Measurements from ENCODE around the gene ALDH3B1. TPM values are rescaled to one million over a fixed set of nuclear protein-coding genes. Genes with fewer than 3 reads are reported as not detected.

Gene ALDH3B1
- total and polyA plus RNA-seq, 2 donors (not counting 1 experiment from before 2014, with no cell fraction given) = 39.0 to 57.6 TPM

DNA sequence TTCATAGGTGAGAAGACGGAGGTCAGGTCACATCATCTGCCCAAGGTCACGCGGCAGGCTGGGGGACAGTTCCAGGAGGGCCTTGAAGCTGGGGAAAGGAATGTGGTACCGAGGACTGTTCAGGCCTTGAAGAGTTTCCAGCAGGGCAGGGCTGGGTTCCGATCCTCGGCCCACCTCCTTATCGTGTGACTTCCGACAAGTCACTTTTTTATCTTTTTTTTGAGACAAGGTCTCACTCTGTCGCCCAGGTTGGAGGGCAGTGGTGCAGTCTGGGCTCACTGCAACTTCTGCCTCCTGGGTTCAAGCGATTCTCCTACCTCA lies 21.0 kb downstream of the ALDH3B1 start:
- peak overlapping the region; percentile 82 for H3K27ac ChIP-seq (ENCODE audit: insufficient read depth, low read length)
- no peaks in the 10 kb centered on the region for H4K20me1 ChIP-seq (ENCODE audit: control insufficient read depth, extremely low read depth, insufficient read depth, low read length)
- DNase-seq (ENCODE audit: low read depth in 2 of 2) = peak in 1 of 2 donors; percentile 29
- peaks cover 15% of the 10 kb centered on the region for H3K79me2 ChIP-seq (ENCODE audit: control insufficient read depth, insufficient read depth, low read length)
- peak overlapping the region; percentile 97 for H3K4me2 ChIP-seq (ENCODE audit: extremely low read depth, insufficient read depth, low read length)
- H3K4me1 ChIP-seq (ENCODE audit: control insufficient read depth, extremely low read depth, insufficient read depth, low read length) = peaks cover 12% of the 10 kb centered on the region
- TF ChIP-seq EZH2 (IDR thresholded peaks at IDR 0.05; ENCODE audit: low read length, missing control alignments) = no peak
- TF ChIP-seq, protein P1, sequence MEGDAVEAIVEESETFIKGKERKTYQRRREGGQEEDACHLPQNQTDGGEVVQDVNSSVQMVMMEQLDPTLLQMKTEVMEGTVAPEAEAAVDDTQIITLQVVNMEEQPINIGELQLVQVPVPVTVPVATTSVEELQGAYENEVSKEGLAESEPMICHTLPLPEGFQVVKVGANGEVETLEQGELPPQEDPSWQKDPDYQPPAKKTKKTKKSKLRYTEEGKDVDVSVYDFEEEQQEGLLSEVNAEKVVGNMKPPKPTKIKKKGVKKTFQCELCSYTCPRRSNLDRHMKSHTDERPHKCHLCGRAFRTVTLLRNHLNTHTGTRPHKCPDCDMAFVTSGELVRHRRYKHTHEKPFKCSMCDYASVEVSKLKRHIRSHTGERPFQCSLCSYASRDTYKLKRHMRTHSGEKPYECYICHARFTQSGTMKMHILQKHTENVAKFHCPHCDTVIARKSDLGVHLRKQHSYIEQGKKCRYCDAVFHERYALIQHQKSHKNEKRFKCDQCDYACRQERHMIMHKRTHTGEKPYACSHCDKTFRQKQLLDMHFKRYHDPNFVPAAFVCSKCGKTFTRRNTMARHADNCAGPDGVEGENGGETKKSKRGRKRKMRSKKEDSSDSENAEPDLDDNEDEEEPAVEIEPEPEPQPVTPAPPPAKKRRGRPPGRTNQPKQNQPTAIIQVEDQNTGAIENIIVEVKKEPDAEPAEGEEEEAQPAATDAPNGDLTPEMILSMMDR (conservative IDR thresholded peaks at IDR 0.05 in 1 of 2, IDR thresholded peaks at IDR 0.05 in 1 of 2; ENCODE audit: low read depth in 1 of 2, low read length in 2 of 2) = no peak
- H2AFZ ChIP-seq (ENCODE audit: low read length) = peak overlapping the region; percentile 94
- no peaks in the 10 kb centered on the region for H3K9me3 ChIP-seq (ENCODE audit: control insufficient read depth, insufficient read depth, low read depth, low read length)
- peak overlapping the region; percentile 70 to 98 (median 92) for H3K4me3 ChIP-seq (replicated peaks in 1 of 4; ENCODE audit: control extremely low read depth in 1 of 4, insufficient read depth in 1 of 4, low read depth in 3 of 4, low read length in 4 of 4)
- peak overlapping the region; percentile 83 for H3K9ac ChIP-seq (ENCODE audit: insufficient read depth, low read length)
- H3K27me3 ChIP-seq (ENCODE audit: control insufficient read depth, insufficient read depth, low read length) = no peaks in the 10 kb centered on the region
- peaks cover 7% of the 10 kb centered on the region for H3K36me3 ChIP-seq (ENCODE audit: control insufficient read depth, insufficient read depth, low read length)

DNA sequence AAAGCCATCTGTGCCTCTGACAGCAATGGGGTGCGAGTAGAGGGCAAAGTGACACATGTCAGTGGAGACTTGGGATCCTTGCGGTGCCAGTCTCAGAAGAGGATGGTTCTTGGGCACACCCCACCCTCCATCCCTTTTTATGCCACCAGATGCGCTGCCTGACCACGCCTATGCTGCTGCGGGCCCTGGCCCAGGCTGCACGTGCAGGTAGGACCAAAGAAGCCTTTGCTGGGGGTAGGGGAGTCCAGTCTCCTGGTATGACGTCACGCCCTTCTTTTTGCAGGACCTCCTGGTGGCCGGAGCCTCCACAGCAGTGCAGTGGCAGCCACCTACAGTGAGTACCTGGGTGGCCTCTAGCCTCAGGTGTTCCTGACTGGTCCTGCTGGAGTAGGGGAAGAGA lies 21.9 kb downstream of the ALDH3B1 start:
- Histone ChIP-seq H3K9me3 (ENCODE audit: control insufficient read depth, insufficient read depth, low read depth, low read length) (no peaks in the 10 kb centered on the region), H3K4me3 (replicated peaks in 1 of 4; ENCODE audit: control extremely low read depth in 1 of 4, insufficient read depth in 1 of 4, low read depth in 3 of 4, low read length in 4 of 4) (peak overlapping the region in 1 of 4 experiments; percentile 89), H3K79me2 (ENCODE audit: control insufficient read depth, insufficient read depth, low read length) (peaks cover 15% of the 10 kb centered on the region), H3K27me3 (ENCODE audit: control insufficient read depth, insufficient read depth, low read length) (no peaks in the 10 kb centered on the region), H3K4me2 (ENCODE audit: extremely low read depth, insufficient read depth, low read length) (peak overlapping the region; percentile 97), H3K27ac (ENCODE audit: insufficient read depth, low read length) (no peak overlapping the region), H3K36me3 (ENCODE audit: control insufficient read depth, insufficient read depth, low read length) (peaks cover 12% of the 10 kb centered on the region), H2AFZ (ENCODE audit: low read length) (no peak overlapping the region), H3K9ac (ENCODE audit: insufficient read depth, low read length) (no peak overlapping the region), H3K4me1 (ENCODE audit: control insufficient read depth, extremely low read depth, insufficient read depth, low read length) (peaks cover 12% of the 10 kb centered on the region), H4K20me1 (ENCODE audit: control insufficient read depth, extremely low read depth, insufficient read depth, low read length) (no peaks in the 10 kb centered on the region)
- DNase-seq (ENCODE audit: low read depth in 2 of 2) = no peak
- TF ChIP-seq, protein P1 (conservative IDR thresholded peaks at IDR 0.05 in 1 of 2, IDR thresholded peaks at IDR 0.05 in 1 of 2; ENCODE audit: low read depth in 1 of 2, low read length in 2 of 2) = no peak
- TF ChIP-seq EZH2 (IDR thresholded peaks at IDR 0.05; ENCODE audit: low read length, missing control alignments) = no peak

DNA sequence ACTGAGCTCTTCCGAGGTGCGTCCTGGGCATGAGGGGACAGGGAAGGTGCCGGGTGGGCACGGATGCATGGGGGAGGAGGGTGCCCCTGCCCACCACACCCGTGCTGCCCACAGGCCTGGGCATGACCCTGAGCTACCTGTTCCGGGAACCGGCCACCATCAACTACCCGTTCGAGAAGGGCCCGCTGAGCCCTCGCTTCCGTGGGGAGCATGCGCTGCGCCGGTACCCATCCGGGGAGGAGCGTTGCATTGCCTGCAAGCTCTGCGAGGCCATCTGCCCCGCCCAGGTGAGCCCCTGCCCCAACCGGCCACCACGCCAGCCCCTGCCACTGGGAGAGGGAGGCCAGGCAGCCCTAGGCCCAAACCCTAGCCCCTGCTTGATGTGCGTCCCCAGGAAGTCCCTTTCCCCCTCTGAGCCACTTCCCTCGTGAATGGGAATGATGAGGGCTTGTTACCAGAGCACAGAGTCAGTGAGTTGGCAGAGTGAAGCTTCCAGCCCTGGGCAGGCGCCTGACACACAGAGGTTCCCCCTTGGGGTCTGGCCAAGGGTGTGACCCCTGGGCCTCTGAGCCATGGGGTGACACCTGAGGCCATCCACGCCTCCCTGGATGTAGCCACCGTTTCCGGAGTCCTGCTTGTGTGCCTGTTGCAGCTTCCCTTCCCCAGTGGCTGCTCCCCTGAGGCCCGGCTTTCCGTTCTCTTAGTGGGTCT lies 23.0 kb downstream of the ALDH3B1 start:
- no peak for DNase-seq (ENCODE audit: low read depth in 2 of 2)
- H3K4me3 ChIP-seq (replicated peaks in 1 of 4; ENCODE audit: control extremely low read depth in 1 of 4, insufficient read depth in 1 of 4, low read depth in 3 of 4, low read length in 4 of 4) = no peak overlapping the region
- H3K79me2 ChIP-seq (ENCODE audit: control insufficient read depth, insufficient read depth, low read length) = peaks cover 15% of the 10 kb centered on the region
- H3K36me3 ChIP-seq (ENCODE audit: control insufficient read depth, insufficient read depth, low read length) = peaks cover 8% of the 10 kb centered on the region
- H3K9me3 ChIP-seq (ENCODE audit: control insufficient read depth, insufficient read depth, low read depth, low read length) = no peaks in the 10 kb centered on the region
- H3K27me3 ChIP-seq (ENCODE audit: control insufficient read depth, insufficient read depth, low read length) = no peaks in the 10 kb centered on the region
- peaks cover 8% of the 10 kb centered on the region for H3K4me1 ChIP-seq (ENCODE audit: control insufficient read depth, extremely low read depth, insufficient read depth, low read length)
- no peak overlapping the region for H3K9ac ChIP-seq (ENCODE audit: insufficient read depth, low read length)
- no peaks in the 10 kb centered on the region for H4K20me1 ChIP-seq (ENCODE audit: control insufficient read depth, extremely low read depth, insufficient read depth, low read length)
- TF ChIP-seq, protein P1 (conservative IDR thresholded peaks at IDR 0.05 in 1 of 2, IDR thresholded peaks at IDR 0.05 in 1 of 2; ENCODE audit: low read depth in 1 of 2, low read length in 2 of 2) = no peak
- TF ChIP-seq EZH2 (IDR thresholded peaks at IDR 0.05; ENCODE audit: low read length, missing control alignments) = no peak
- no peak overlapping the region for H2AFZ ChIP-seq (ENCODE audit: low read length)
- no peak overlapping the region for H3K27ac ChIP-seq (ENCODE audit: insufficient read depth, low read length)
- H3K4me2 ChIP-seq (ENCODE audit: extremely low read depth, insufficient read depth, low read length) = no peak overlapping the region
